ENCODE measurements around the gene PMVK. TPM values are rescaled to one million over a fixed set of nuclear protein-coding genes. Genes with fewer than 3 reads are reported as not detected.

Gene PMVK
- total RNA-seq, 1 experiment from 2014 or later, result 24.0 TPM

- TF ChIP-seq RAD21 (IDR thresholded peaks at IDR 0.05; ENCODE audit: low read depth) (no peak), EZH2phosphoT487 (IDR thresholded peaks at IDR 0.05; ENCODE audit: borderline replicate concordance) (no peak), CTCF (IDR thresholded peaks at IDR 0.05 in 2 of 3, conservative IDR thresholded peaks at IDR 0.05 in 1 of 3; ENCODE audit: borderline replicate concordance in 1 of 3, insufficient read depth in 1 of 3, low read depth in 2 of 3, low read length in 2 of 3) (no peak), SIN3A (IDR thresholded peaks at IDR 0.05; ENCODE audit: low read depth) (no peak)
Observed at GRCh38 chr1:154944401-154945159, 8.1 kb upstream of the PMVK start (continued).

GRCh38 chr1:154943649-154944400, 7.3 kb upstream of the PMVK start:
- Histone ChIP-seq H3K4me1 (ENCODE audit: control insufficient read depth in 1 of 2, insufficient read depth in 2 of 2, low read length in 2 of 2) (peaks cover 2 to 12% of the 10 kb centered on the region in 2 experiments; a peak in 3 of 4 replicates), H3K9me2 (ENCODE audit: insufficient read depth) (no peaks in the 10 kb centered on the region), H3K27me3 (ENCODE audit: insufficient read depth, low read length) (no peaks in the 10 kb centered on the region), H3K36me3 (ENCODE audit: control insufficient read depth in 1 of 2, insufficient read depth in 2 of 2, low read length in 2 of 2) (no peaks in the 10 kb centered on the region), H3K4me2 (ENCODE audit: low read length) (no peak overlapping the region), H4K20me1 (ENCODE audit: insufficient read depth) (no peaks in the 10 kb centered on the region), H3K79me2 (ENCODE audit: insufficient read depth, low read length) (no peaks in the 10 kb centered on the region), H3K4me3 (replicated peaks in 1 of 2; ENCODE audit: low read depth in 1 of 2, low read length in 2 of 2) (no peak overlapping the region), H3K9ac (ENCODE audit: low read length) (no peak overlapping the region), H2AFZ (ENCODE audit: low read depth, low read length, poor library complexity, severe bottlenecking) (no peak overlapping the region), H3K9me3 (ENCODE audit: control insufficient read depth in 1 of 2, insufficient read depth in 1 of 2, low read depth in 1 of 2, low read length in 2 of 2) (no peaks in the 10 kb centered on the region), H3K27ac (ENCODE audit: low read depth, low read length) (no peak overlapping the region)
- DNase-seq (ENCODE audit: low read depth, low spot score), result no peak
- ATAC-seq, result peak; percentile 91
- TF ChIP-seq CTCF (IDR thresholded peaks at IDR 0.05 in 2 of 3, conservative IDR thresholded peaks at IDR 0.05 in 1 of 3; ENCODE audit: borderline replicate concordance in 1 of 3, insufficient read depth in 1 of 3, low read depth in 2 of 3, low read length in 2 of 3), result peak in 2 of 3 experiments; percentile 89 to 90; a peak in 4 of 6 replicates
- TF ChIP-seq CEBPB (IDR thresholded peaks at IDR 0.05; ENCODE audit: low read depth), result no peak
- POLR2A ChIA-PET, result interaction anchor here (0.8 to 1.3 kb wide), 2 partner anchors 10 to 12 kb away, joined by 4 read pairs; partner anchors contain the start of gene PBXIP1
- CTCF ChIA-PET, result interaction anchor here (0.7 to 1.4 kb wide), 8 partner anchors 20 to 461 kb away, joined by 3 read pairs; partner anchors contain the start of gene ADAM15
- RAD21 ChIA-PET (ENCODE audit: low non-redundant PET in 1 of 2, low total read pairs in 2 of 2, uncharacterized antibody in 2 of 2, unreplicated experiment in 2 of 2), result interaction anchor here (1.0 to 1.5 kb wide), 3 partner anchors 65 to 274 kb away, joined by 3 to 5 read pairs (median 3); no protein-coding TSS in a partner anchor
- no TSS peak for BruUV-seq (replicated peaks)
- intact Hi-C loops (cut with micrococcal nuclease), result loop anchor here (1.0 kb wide), 1 partner anchor 385 kb away; no protein-coding TSS in a partner anchor

Data from HCT116 (cell line).